ENCODE measurements around the gene DDX42. TPM values are rescaled to one million over a fixed set of nuclear protein-coding genes. Genes with fewer than 3 reads are reported as not detected.

Gene DDX42
- total RNA-seq, 1 experiment from 2014 or later: 174 TPM

GRCh38 chr17:63735691-63736090 lies 38.3 kb upstream of the DDX42 start:
- POLR2A ChIA-PET: interaction anchor here (1.2 kb wide), 1 partner anchor 38 kb away, joined by 4 read pairs; the partner anchor contains the start of genes CCDC47 and DDX42
- Histone ChIP-seq H3K27ac (ENCODE audit: low read depth, low read length) (no peak overlapping the region), H3K9ac (ENCODE audit: low read length) (no peak overlapping the region), H3K27me3 (ENCODE audit: insufficient read depth, low read length) (no peaks in the 10 kb centered on the region), H4K20me1 (ENCODE audit: insufficient read depth) (no peaks in the 10 kb centered on the region; the same call in 1 of the 2 replicates), H3K9me3 (ENCODE audit: control insufficient read depth in 1 of 2, insufficient read depth in 1 of 2, low read depth in 1 of 2, low read length in 2 of 2) (no peaks in the 10 kb centered on the region), H3K79me2 (ENCODE audit: insufficient read depth, low read length) (peaks cover 12% of the 10 kb centered on the region), H3K36me3 (ENCODE audit: control insufficient read depth in 1 of 2, insufficient read depth in 2 of 2, low read length in 2 of 2) (no peaks in the 10 kb centered on the region), H3K4me2 (ENCODE audit: low read length) (no peak overlapping the region), H3K9me2 (ENCODE audit: insufficient read depth) (no peaks in the 10 kb centered on the region), H2AFZ (ENCODE audit: low read depth, low read length, poor library complexity, severe bottlenecking) (no peak overlapping the region), H3K4me3 (replicated peaks in 1 of 2; ENCODE audit: low read depth in 1 of 2, low read length in 2 of 2) (no peak overlapping the region), H3K4me1 (ENCODE audit: control insufficient read depth in 1 of 2, insufficient read depth in 2 of 2, low read length in 2 of 2) (peaks cover 6 to 7% of the 10 kb centered on the region in 2 experiments; a peak in 3 of 4 replicates)
- no peak for TF ChIP-seq SIN3A (IDR thresholded peaks at IDR 0.05; ENCODE audit: low read depth)
- no peak for TF ChIP-seq CTCF (IDR thresholded peaks at IDR 0.05 in 2 of 3, conservative IDR thresholded peaks at IDR 0.05 in 1 of 3; ENCODE audit: borderline replicate concordance in 1 of 3, insufficient read depth in 1 of 3, low read depth in 2 of 3, low read length in 2 of 3)
- no peak for TF ChIP-seq ZFX (IDR thresholded peaks at IDR 0.05)
- no peak for TF ChIP-seq ZBTB33 (IDR thresholded peaks at IDR 0.05; ENCODE audit: extremely low read depth, insufficient replicate concordance, low read length)
- TF ChIP-seq POLR2AphosphoS5 (IDR thresholded peaks at IDR 0.05; ENCODE audit: low read depth, low read length): no peak
- TF ChIP-seq YY1 (IDR thresholded peaks at IDR 0.05; ENCODE audit: extremely low read depth, insufficient replicate concordance, low read depth, low read length): no peak
- TF ChIP-seq RAD21 (IDR thresholded peaks at IDR 0.05; ENCODE audit: low read depth): no peak
- TF ChIP-seq EZH2phosphoT487 (IDR thresholded peaks at IDR 0.05; ENCODE audit: borderline replicate concordance): no peak
- TF ChIP-seq EGR1 (IDR thresholded peaks at IDR 0.05; ENCODE audit: low read depth): no peak
- TF ChIP-seq ELF1 (IDR thresholded peaks at IDR 0.05; ENCODE audit: borderline replicate concordance, low read depth): no peak
- TF ChIP-seq FOSL1 (IDR thresholded peaks at IDR 0.05; ENCODE audit: low read depth): no peak
- no peak for TF ChIP-seq CEBPB (IDR thresholded peaks at IDR 0.05; ENCODE audit: low read depth)
- no peak for TF ChIP-seq POLR2A (IDR thresholded peaks at IDR 0.05; ENCODE audit: borderline replicate concordance, extremely low read depth, insufficient read depth, insufficient read length)
- TF ChIP-seq ZNF274 (IDR thresholded peaks at IDR 0.05; ENCODE audit: low read depth, low read length): no peak
- TF ChIP-seq CBX3 (IDR thresholded peaks at IDR 0.05; ENCODE audit: low read depth): no peak
- TF ChIP-seq ATF3 (IDR thresholded peaks at IDR 0.05): no peak
- TF ChIP-seq JUND (IDR thresholded peaks at IDR 0.05): no peak
- DNase-seq (ENCODE audit: low read depth, low spot score) (no peak), ATAC-seq (no peak)
- intact Hi-C loops (cut with micrococcal nuclease): no loop called here
- BruUV-seq (replicated peaks): no TSS peak
- CTCF ChIA-PET: no interaction called here
- RAD21 ChIA-PET (ENCODE audit: low non-redundant PET in 1 of 2, low total read pairs in 2 of 2, uncharacterized antibody in 2 of 2, unreplicated experiment in 2 of 2): no interaction called here
